ENCODE data around the gene MRS2.
"Not testable (repeated sequence)": the region's sequence is repeated elsewhere in the genome, so short reads cannot be mapped to it uniquely, and the experiment has no call there.

GRCh38 chr6:24400045-24401039, 2.4 kb upstream of the MRS2 start:
- TF ChIP-seq POLR2A, CTCF (IDR thresholded peaks at IDR 0.05): not testable (repeated sequence)
